NCI-H2029 treated with DMSO at 0.1 percent for 48 hours (cell line): ENCODE measurements around the gene TWIST2.

Source experiments
- DNase-seq: peaks from one replicate; lab custom pipeline; 2025; lab: John Stamatoyannopoulos, UW

The TWIST2 gene

DNA sequence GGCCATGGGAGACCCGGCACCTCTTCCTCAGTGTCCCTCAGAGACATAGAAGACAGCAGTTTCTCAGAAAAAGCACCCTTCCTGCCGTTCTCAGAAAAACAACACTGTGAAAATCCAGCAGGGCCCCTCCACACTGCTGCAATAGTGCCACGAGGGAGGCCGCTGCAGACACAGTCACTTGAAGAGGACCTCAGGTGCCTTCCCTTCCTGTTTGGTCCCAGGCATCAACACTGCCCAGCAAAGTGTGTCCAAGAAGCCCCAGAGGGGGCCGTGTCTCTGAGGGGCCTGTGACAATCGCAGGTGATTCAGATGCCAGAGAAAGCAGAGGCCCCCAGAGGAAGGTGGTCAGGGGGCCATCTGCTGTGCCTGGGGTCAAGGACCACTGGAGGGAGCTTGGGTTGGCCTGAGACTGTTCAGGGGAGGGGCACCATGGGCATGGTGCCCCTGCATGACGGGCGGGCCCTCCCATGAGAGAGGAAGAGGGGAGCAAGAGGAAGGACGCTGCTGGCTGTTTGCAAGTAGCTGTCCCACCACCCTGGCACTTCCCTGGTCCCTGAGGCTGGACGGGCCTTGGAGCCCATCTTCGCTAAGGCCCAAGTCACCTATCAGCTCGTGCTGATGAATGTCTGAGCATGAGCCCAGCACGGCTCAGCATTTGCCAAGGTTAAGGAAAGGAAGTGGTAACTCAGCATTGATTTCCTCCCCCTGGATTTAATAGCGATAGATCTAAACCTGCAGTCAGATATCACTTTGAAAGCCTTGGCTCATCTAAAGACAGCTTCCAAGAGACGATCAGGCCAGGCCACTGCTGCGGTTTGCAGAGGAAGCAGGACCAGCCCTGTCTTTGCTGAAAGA lies 9.1 kb downstream of the TWIST2 start:
- DNase-seq, result no peak

DNA sequence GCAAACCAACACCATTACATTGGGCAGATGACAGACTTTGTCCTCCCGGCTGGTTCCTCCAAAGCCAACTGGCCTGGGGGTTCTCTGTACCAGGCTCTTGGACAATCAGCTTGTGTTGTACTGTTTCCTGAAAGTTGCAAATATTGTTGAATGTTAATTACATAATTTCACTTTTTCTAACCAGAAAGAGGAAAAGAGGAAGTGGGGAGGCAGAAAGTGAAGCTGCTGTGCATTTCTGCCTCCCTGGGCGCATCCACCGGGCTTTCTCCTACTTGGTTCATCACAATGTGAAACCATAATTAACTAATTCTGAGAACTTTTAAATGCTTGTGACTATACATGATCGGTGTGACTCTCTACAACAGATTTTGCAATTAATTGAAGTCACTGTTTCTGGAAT lies 10.1 kb downstream of the TWIST2 start:
- no peak for DNase-seq

DNA sequence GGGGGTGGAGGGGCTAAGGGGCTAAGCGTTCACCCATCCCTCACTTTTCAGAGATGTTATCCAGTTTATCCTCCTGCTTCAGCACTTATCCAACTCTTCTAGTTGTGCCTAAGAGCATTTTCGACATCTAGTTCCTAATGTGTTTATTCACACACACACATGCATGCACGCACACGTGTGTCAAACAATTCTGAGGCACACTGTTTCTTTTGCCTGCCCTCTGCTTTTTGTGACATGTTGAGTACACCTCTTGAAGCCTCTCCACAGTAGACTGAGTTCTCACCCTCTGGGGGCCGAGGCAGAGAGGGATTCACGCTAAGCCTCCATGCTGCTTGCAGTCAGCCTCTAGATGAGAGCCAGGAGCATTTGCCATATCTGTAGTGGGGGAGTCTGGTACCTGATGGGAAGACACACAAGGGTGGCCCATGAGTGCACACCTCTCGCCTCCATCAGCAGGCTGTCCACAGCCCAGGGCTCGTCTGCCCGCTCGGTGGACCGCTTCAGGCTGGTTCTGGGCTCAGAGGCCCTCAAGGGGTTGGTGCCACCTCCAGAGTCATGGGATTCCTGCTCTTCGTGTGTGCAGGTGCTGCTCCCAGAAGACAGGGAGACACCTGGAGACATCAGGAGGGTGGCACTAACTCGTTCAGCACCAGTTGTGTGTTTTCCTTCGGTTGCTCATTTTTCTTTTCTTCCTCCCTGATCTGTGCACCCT lies 11.9 kb downstream of the TWIST2 start:
- no peak for DNase-seq

DNA sequence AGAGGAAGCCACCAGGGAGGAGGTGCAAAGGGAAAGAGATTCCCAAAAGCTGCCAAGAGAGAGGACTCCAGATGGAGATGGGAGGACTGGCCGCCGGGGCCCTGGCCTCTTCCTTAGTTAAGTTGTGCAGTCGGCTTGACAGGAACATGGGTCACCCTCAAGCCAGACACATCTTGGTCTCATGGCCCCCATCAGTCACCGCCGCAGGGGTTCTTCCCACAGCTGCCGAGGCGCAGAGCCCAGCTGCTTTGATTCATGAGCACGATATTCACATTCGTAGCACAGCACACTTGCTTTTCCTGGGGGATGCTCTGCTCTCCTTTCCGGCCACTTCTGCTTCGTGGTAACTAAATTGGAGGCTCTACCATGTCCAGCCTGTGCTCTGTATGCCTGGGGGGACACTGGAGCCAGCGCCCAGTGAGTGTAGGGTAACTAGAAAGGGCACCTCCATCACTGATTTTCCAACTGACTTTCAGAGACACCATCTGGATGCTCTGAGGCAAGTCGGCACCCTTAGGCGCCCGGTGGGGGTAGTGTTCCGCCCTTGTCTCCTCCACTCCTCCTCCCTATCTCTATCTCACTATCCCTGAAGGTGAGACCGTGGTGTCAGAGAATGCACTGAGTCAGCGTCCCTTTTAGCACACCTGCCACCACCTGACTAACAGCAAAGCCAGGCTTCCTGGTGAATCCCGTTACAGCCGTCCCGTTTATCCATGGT lies 13.3 kb downstream of the TWIST2 start:
- no peak for DNase-seq

DNA sequence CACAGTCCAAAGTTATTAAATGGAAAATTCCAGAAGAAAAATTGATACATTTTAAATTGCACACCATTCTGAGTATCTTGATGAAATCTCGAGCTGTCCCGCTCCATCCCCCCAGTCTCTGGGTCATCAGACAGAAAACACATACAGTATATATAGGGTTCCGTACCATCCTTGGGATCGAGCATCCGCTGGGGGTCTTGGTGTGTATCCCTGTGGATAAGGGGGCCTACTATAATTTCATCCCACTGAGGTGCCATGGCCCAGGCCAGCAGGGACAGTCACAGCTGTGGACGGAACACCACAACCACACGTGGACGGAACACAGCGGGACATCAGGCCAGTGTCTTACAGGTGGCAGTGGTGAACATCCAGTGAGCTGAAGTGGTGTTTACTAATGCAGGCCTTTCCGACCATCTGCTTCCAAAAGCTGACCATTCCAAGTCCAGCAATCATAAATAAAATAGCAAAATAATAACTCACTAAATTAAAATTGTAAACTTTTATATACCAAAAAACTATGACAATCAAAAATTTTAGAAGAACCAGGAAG lies 14.0 kb downstream of the TWIST2 start:
- DNase-seq, result no peak

DNA sequence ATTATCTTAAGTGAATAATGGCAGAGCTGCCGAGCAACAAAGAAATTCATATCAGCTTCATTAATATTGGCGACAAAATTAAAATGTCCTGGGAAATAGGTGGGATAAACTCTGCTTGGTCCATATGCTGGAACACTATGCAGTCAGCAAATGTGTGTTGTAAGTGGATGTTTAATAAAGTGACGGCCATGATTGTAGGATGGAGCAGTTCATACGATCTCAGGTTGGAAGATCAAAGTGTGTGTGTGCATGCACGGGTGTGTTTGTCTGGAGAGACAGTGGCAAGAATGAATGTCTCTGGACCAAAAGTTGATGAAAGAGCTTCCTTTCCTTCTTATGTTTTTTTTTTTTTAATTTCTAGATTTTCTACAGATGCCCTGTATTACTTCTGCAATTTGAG lies 14.8 kb downstream of the TWIST2 start:
- DNase-seq, result no peak

DNA sequence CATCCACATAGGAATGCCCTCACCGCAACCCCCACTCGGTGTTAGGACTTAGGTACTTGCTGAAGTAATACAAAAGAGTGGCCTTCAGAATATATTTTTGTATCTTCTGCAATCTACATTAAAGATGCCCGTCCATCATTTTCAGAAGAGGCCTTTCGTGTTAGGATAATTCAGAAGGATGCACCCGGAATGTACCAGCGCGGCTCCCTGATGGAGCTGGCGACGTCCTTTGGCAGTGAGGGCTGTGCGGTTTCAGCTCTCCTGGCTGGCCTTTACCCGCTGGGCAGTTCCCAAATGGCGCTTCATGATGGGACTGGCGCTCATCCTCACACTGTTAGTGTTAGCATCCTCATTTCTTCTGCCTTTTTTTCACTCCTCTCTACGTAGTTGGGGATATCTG lies 15.3 kb downstream of the TWIST2 start:
- no peak for DNase-seq

DNA sequence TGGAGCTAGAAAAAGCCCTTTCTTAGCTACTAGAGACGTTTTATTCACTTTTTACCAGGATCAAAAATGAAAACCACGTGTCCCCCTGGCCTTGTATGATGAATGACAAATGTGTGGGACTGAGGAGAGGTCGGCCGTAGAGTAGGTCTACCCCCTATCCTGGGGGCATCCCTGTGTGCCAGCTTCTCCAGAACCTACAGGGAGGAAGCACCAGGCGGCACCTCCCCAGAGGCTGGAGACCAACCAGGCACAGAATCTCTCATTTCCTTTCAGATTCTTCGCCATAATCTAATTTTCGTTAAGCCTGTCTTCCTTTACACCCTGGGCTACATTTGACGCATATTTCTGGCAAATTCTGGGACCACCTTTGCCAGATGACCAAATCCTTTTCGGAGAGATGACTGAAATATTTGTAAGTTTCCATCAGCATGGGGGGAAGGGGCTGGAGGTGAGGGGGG lies 15.9 kb downstream of the TWIST2 start:
- no peak for DNase-seq

DNA sequence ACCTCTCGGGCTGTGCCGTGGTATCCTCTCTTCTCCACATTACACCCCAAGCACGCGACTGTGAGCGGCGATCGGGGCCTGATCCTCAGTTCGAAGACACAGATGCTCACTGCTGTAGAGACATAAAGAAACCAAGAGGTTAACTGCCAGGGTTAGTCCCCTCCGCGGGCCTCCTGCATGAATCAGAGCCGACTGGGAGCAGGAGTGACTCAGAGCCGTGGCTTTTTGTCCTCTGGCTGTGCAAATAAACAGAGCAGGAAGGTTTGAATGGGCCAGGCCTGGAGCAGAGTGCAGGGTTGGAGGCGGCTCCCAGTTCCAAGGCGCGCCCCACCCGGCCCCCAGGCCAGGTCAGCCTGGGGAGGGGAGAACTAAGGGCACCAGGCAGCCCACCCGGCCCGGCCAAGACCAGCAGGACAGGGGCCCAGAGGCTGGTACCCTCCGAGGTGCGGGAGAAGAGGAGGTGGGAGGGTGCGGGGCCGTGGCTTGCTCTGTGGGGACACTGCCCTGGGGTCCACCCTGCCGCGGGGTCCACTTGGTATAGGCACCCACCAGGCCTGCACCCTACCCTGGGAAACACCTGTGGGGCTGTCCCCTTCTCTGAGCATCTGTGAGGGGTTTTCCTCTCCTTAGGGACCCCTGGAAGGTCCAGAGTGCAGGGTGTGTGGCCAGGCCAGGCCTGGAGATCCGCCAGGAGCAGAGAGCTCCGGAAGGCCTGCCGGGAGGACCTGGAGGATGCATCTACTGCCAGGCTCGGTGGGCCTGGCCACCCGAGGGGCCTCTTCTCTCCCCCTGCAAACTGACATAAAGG lies 16.5 kb downstream of the TWIST2 start:
- DNase-seq, result no peak

DNA sequence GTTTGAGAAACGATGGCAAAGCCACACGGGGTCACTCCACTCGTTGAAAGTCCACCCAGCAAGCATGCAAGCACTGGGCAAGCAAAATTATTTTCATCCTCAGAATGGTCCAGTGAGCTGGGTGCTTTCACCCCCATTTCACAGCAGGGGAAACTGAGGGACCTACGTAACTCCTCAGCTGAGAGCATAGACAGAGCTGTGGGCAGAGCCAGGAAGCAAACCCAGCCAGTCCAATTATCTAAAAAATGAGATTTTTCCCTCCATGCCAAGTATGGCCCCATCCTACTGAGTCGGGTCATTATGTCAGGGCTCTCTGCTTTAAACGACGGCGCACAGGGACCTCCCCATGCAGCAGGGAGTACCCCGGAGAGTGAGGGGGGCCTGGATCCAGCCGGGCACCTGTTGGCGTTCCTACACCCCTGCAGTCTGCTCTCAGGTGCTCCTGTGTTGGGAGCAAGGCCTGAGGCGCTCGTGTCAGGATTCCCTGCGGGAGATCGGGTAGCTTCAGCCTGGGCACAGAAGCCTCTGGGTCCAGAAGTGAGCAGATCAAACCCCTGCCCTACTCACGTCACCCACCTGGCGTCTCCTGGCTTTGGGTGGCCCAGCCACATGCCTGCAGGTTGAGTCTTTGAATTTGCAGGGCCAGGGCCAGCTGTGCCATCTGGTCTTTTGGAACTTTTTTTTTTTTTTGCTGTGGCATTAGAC lies 17.3 kb downstream of the TWIST2 start:
- DNase-seq, result no peak

DNA sequence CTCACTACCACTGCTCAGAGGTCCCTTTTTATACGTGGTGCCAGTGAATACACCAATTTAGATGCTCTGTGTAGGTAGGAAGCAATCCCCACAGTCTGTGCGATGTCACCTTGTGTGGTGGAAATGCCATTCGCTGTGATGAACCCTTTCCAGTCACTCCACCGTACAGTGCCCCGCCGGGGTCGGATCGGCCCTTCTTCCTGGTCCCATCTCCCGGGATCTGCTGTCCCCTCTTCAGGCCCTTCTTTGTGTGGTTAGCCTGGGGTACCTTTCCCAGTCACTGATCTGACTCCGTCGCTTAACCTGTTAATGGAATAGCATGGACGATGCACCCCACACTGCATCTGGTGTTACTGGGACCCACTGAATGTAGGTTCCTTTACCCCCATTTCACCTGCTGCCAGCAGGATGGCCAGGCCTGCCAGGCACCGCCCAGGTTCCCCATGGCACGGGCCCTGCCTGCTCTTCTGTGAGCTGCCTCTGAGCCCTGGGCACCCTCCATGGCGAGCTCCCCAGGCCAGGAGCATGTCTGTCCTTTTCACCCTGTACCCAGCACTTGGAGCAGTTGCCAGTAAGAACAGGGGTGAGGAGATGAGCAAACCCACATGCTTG lies 18.0 kb downstream of the TWIST2 start:
- DNase-seq, result no peak

DNA sequence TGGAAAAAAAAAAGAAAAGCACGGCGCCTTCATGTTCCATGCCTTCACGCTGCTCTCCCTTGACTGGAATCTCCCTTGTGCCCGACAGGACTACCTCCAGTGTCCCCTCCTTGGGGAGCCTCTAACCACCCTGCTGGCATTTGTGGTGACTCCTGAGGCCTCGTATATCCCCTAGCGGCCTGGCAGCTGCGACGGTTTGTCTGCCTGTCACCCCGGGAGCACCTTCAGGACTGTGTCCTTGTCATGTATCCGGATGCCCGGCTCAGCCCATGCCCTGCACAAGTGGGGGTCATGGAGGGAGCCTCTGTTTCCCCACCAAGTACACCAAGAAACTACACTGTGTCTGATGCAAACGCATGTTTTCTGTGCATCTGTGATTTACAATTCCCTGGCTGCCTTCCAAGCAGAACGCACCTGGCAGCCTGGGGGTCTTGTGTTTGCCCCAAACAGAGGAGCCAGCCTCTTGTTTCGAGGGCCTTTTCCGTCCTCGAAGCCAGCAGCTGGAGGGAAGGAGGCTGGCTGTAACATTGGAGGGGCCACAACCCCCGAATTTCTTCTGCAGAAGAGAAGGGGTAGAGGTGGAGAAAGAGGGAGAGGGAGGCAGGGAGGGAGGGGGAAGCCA lies 18.9 kb downstream of the TWIST2 start:
- no peak for DNase-seq

DNA sequence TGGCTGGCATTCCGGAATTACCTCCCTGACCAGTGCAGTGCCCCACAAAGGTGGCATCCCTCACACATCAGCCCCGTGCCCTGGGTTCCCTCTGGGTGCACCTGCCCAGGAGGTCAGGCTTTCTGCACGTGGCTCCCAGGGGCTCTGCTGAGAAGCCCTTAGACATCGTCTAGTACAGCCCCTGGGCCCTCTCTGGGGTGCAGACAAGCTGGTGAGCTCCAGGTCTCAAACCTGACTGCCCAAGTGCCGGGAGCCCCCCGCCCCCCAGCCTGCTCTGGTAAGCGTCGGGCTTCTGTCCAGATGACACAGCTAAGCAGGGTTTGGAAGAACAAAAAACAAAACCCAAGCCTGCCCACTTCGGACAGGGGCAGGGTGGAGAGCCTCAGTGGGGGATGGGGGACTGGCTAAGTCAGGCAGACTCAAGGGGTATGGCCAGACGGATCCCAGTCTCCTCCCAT lies 20.2 kb downstream of the TWIST2 start:
- no peak for DNase-seq

DNA sequence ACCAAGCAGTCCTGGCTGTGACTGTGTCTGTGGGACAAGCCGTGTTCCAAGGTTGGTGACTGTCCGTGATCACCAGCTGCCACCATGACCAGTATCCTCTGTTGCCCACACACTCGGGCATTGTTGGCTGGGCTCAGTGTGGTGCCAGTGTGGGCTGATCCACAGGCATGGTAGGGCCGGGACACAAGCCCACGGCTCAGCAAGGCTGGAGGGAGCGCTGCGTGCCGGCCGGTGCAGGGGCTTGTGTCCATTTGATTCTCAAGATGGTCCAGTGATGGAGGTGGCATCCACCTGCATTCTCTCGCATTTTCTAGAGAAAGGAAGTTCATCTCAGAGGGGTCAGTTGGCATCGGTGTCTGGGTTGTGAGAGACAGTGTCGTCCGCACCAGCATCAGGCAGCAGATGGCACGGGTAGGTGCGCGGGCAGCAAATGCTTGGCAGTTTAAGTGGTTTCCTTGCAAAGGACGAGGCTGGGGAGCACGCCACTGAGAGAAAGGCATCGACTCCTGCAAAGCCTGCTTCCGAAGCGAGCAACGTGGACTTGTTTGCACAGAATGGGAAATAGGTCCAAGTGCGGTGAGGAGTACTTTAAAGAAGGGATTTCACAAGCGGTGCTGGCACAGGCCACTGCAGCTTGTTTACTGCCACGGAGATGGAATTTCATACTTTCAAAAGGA lies 20.9 kb downstream of the TWIST2 start:
- no peak for DNase-seq

DNA sequence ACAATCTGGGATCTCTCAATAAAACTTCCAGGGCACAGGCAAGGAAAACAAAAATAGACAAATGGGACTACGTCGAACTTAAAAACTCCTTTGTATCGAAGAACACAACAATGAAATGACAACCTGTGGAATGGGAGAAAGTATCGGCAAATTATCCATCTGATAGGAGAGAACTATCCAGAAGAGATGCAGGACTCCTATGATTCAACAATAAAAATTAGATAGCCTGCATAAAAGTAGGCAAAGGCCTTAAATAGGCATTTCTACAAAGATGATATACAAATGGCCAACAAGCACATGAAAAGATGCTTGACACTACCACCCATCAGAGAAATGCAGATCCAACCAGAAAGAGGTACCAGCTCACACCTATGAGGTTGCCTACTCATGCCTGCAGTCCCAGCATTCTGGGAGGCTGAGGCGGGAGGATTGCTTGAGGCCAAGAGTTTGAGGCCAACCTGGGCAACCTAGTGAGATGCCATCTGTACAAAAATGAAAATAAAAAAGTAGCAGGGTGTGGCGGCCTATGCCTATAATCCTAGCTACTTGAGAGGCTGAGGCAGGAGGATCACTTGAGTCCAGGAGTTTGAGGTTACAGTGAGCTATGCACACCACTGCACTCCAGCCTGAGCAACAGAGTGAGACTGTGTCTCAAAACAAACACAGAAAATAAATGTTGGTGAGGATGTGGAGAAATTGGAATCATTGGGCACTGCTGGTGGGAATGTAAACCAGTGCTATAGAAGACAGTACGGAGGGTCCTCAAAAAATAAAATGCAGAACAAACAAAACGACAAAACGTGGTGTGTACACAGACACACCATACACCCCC lies 21.6 kb downstream of the TWIST2 start:
- DNase-seq, result no peak

DNA sequence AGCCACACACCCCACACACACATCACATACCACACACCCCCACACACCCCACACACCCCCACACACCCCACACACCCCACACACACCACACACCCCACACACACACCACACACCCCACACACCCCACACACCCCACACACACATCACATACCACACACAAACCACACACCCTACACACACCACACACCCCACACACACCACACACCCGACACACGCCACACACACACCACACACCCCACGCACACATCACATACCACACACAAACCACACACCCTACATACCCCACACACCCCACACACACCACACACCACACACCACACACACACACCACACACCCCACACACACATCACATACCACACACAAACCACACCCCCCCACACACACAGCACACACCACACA lies 22.4 kb downstream of the TWIST2 start:
- no peak for DNase-seq

DNA sequence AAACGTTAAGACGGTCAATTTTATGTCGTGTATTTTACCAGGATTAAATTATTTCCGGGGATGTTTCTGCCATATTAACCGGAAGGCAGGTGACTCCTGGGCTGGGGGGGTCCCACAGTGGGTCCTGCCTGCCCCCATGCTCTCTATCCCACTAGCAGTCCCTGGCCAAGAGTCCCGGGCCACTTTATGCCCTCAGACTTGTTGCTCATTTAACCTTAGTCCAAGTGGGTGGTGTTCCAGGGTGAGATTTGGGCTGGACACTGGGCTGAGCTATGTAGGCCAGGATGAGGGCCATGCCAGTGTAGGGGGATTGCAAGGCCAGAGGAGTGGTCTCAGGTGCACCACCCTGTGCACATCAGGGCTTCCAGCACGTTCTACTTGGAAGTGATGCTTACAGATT lies 24.1 kb downstream of the TWIST2 start:
- no peak for DNase-seq

DNA sequence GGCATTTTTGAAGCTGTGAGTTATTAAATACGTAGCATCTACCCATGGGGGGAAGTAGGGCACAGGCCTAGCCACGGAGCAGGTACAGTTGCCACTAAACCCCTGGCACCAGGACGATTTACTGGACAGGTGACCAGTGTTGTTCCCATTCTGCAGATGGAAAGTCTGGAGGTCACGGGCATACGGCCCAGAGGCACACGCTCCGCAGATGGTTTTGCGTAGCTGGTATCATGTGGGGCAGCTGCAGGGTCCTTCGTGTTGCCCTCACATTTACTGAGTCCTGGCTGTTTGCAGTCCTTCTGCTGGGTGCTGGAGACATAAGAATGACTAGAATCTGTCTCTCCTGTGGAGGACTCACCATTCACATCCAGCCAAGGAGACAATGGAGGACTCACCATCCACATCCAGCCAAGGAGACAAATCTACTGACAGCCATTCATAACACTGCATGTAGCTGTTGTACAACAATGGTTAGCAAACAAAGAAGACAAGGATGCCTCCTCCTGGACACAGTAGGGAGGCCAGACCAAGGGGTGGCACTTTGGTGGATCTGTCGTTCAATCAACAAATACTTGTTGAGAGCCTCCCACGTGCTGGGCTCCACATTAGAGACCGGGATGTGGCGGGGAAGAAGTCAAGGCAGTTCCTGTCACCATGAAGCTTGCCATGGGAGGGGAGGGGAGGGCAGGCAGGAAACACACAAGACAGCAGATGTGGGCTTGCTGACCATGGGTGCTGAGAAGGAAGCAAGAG lies 24.9 kb downstream of the TWIST2 start:
- no peak for DNase-seq
